Measurements from ENCODE around the gene PLEKHH1. TPM values are rescaled to one million over a fixed set of nuclear protein-coding genes. Genes with fewer than 3 reads are reported as not detected.

Gene PLEKHH1
- total RNA-seq, 1 experiment from 2014 or later, result 32.4 TPM

GRCh38 chr14:67571991-67572323, 38.9 kb downstream of the PLEKHH1 start:
- no peak for DNase-seq
- Mint-ChIP-seq H3K4me1 (ENCODE audit: low read depth, unreplicated experiment) (peaks cover 8% of the 10 kb centered on the region), H3K27ac (ENCODE audit: unreplicated experiment) (no peak overlapping the region), H3K4me3 (ENCODE audit: unreplicated experiment) (no peak overlapping the region), H3K27me3 (ENCODE audit: insufficient read depth, unreplicated experiment) (no peaks in the 10 kb centered on the region), H3K9me3 (ENCODE audit: unreplicated experiment) (no peaks in the 10 kb centered on the region), H3K36me3 (ENCODE audit: insufficient read depth, unreplicated experiment) (peaks cover 19% of the 10 kb centered on the region)
- Histone ChIP-seq H3K4me1 (0 out of 2 replicates have a peak, but pooled peaks cover 4% of the 10 kb centered on the region), H3K9me3 (no peaks in the 10 kb centered on the region), H3K27me3 (replicated peaks; ENCODE audit: control insufficient read depth, insufficient read depth, low read length) (no peaks in the 10 kb centered on the region), H3K36me3 (ENCODE audit: control insufficient read depth, insufficient read depth, low read length) (peaks cover 4% of the 10 kb centered on the region; the same call in 1 of the 2 replicates), H3K4me3 (ENCODE audit: low read depth, low read length) (no peak overlapping the region)
- ChIA-PET CTCF (interaction anchor here (0.5 to 4.4 kb wide), 18 partner anchors 11 to 147 kb away, joined by 3 to 110 read pairs (median 6); partner anchors contain the start of genes PIGH and PLEKHH1), POLR2A (interaction anchor here (1.1 to 1.2 kb wide), 2 partner anchors 30 to 212 kb away, joined by 3 to 5 read pairs; partner anchors contain the start of gene ATP6V1D)
- intact Hi-C loops (cut with micrococcal nuclease; ENCODE audit: unreplicated experiment), result loop anchor here (1.0 kb wide), 2 partner anchors 46 to 145 kb away; no protein-coding TSS in a partner anchor
- BruUV-seq (replicated peaks), result no TSS peak
- no peak for TF ChIP-seq CTCF (IDR thresholded peaks at IDR 0.05; ENCODE audit: insufficient read depth in 1 of 2, low read depth in 1 of 2, low read length in 1 of 2, severe bottlenecking in 1 of 2, unreplicated experiment in 1 of 2)

DNA sequence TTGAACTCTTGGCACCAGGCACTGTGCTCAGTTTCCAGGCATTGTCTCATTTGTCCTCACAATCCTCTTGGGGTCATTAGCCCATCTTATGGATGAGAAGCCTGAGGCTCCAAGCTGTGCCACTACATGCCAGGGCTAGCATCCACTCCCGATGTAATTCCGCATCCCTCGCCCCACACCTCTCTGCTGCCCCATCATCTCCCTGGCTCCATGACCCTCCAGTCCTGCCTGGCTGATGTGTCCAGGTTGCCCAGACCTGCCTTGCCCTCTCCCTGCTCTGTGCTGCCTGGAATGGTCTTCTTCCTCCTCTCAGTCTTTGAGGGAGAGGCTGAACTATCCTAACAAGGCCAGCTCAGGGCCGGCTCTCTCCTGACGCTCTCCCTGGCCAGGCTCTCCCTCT, 39.5 kb downstream of the PLEKHH1 start:
- peaks cover 19% of the 10 kb centered on the region for H3K36me3 Mint-ChIP-seq (ENCODE audit: insufficient read depth, unreplicated experiment)
- POLR2A ChIA-PET, result interaction anchor here (0.5 kb wide), 1 partner anchor 12 kb away, joined by 3 read pairs; no protein-coding TSS in a partner anchor
- no TSS peak for BruUV-seq (replicated peaks)

More for the DNA sequence above, 39.5 kb downstream of the PLEKHH1 start:
- TF ChIP-seq CTCF (IDR thresholded peaks at IDR 0.05; ENCODE audit: insufficient read depth in 1 of 2, low read depth in 1 of 2, low read length in 1 of 2, severe bottlenecking in 1 of 2, unreplicated experiment in 1 of 2), result no peak
- CTCF ChIA-PET, result interaction anchor here (0.5 to 4.4 kb wide), 5 partner anchors 27 to 145 kb away, joined by 3 to 110 read pairs (median 12); partner anchors contain the start of gene PIGH
- Mint-ChIP-seq H3K27ac (ENCODE audit: unreplicated experiment) (no peak overlapping the region), H3K9me3 (ENCODE audit: unreplicated experiment) (no peaks in the 10 kb centered on the region), H3K27me3 (ENCODE audit: insufficient read depth, unreplicated experiment) (no peaks in the 10 kb centered on the region), H3K4me3 (ENCODE audit: unreplicated experiment) (no peak overlapping the region), H3K4me1 (ENCODE audit: low read depth, unreplicated experiment) (peaks cover 7% of the 10 kb centered on the region)
- no peak overlapping the region for H3K4me3 ChIP-seq (ENCODE audit: low read depth, low read length)
- 0 out of 2 replicates have a peak, but pooled peaks cover 4% of the 10 kb centered on the region for H3K4me1 ChIP-seq
- no peaks in the 10 kb centered on the region for H3K27me3 ChIP-seq (replicated peaks; ENCODE audit: control insufficient read depth, insufficient read depth, low read length)
- peaks cover 4% of the 10 kb centered on the region; the same call in 1 of the 2 replicates for H3K36me3 ChIP-seq (ENCODE audit: control insufficient read depth, insufficient read depth, low read length)
- no peak for DNase-seq
- no peaks in the 10 kb centered on the region for H3K9me3 ChIP-seq
- intact Hi-C loops (cut with micrococcal nuclease; ENCODE audit: unreplicated experiment), result no loop called here

Measured in Caco-2 (cell line).